Lung (tissue), 12 donors: Measurements from ENCODE around the gene ATP6V1G3. TPM values are rescaled to one million over a fixed set of nuclear protein-coding genes. Genes with fewer than 3 reads are reported as not detected.

Experiments used
- ATAC-seq: fragments of 200-7000 bp; cut with Tn5 transposase; one replicate; pipeline ENCODE4 v1.9.1; 2020; ENCODE audit warnings: moderate number of reproducible peaks; ENCODE audit not compliant: insufficient read depth, low FRiP score
- DNase-seq, 3 donors: peaks; one replicate each; pipeline ENCODE4 v3.0.0-alpha.2; 2013 to 2017
- H3K27ac ChIP-seq, 2 donors: one replicate each; pipeline ENCODE4 v1.5.1; 2013; ENCODE audit warnings: mild to moderate bottlenecking in 2 of 2, moderate library complexity in 2 of 2, control low read depth in 1 of 2, inconsistent platforms in 1 of 2, low read depth in 1 of 2, low read length in 1 of 2
- H3K27me3 ChIP-seq, 3 donors: one replicate each; pipeline ENCODE4 v1.5.1; 2013; ENCODE audit warnings: low read length in 2 of 3; ENCODE audit not compliant: control insufficient read depth in 3 of 3, insufficient read depth in 3 of 3
- H3K36me3 ChIP-seq, 4 donors: one replicate each; pipeline ENCODE4 v1.5.1; 2013; ENCODE audit warnings: low read length in 4 of 4, mild to moderate bottlenecking in 1 of 4, moderate library complexity in 1 of 4; ENCODE audit not compliant: control insufficient read depth in 4 of 4, insufficient read depth in 4 of 4
- H3K4me1 ChIP-seq, 5 donors: one replicate each; pipeline ENCODE4 v1.5.1; 2013; ENCODE audit warnings: low read length in 5 of 5, mild to moderate bottlenecking in 2 of 5, moderate library complexity in 1 of 5; ENCODE audit not compliant: control insufficient read depth in 5 of 5, insufficient read depth in 5 of 5
- H3K4me3 ChIP-seq: one replicate; pipeline ENCODE4 v1.5.1; 2013; ENCODE audit warnings: mild to moderate bottlenecking, control low read depth, moderate library complexity
- H3K9ac ChIP-seq, 2 donors: one replicate each; pipeline ENCODE4 v1.5.1; 2013; ENCODE audit warnings: low read length in 2 of 2, control low read depth in 1 of 2; ENCODE audit not compliant: insufficient read depth in 1 of 2
- H3K9me3 ChIP-seq, 4 donors: one replicate each; pipeline ENCODE4 v1.5.1; 2013; ENCODE audit warnings: low read length in 3 of 4, mild to moderate bottlenecking in 1 of 4, moderate library complexity in 1 of 4; ENCODE audit not compliant: control insufficient read depth in 4 of 4, insufficient read depth in 3 of 4
- WGBS, 2 donors: extraction: QIAGEN DNeasy Blood & Tissue Kit; methylation state at CpG; one replicate each; pipeline ENCODE4 v1.1.7; 2013; 5-methylcytosine and 5-hydroxymethylcytosine counted together
- polyA plus RNA-seq, 2 donors: library from polyadenylated mRNA; stranded (reverse); fragments of 200-250 nt; gene quantifications; one replicate each; pipeline ENCODE4 v1.2.1, GENCODE V29; 2013
- total RNA-seq, 2 donors: library from RNA; depleted of rRNA in 1 of 2; stranded (reverse); fragments of >200 nt in 1 of 2; gene quantifications; one replicate each; pipeline ENCODE4 v1.2.1, GENCODE V29; 2014 to 2021
- TF ChIP-seq, protein P1 (sequence below): IDR thresholded peaks from 2 replicates; pipeline ENCODE4 v1.5.1; 2012; ENCODE audit warnings: mild to moderate bottlenecking; ENCODE audit errors: control extremely low read depth, extremely low read depth
- donor health status: control.
- donor health status: control.
- donor health status: Bipolar disorder and iron deficiency.
- donor health status: healthy.
- donor health status: DM: yes; HTN: yes; CAD: no.

ATP6V1G3 gene
- total and polyA plus RNA-seq, 4 donors, result not detected

DNA sequence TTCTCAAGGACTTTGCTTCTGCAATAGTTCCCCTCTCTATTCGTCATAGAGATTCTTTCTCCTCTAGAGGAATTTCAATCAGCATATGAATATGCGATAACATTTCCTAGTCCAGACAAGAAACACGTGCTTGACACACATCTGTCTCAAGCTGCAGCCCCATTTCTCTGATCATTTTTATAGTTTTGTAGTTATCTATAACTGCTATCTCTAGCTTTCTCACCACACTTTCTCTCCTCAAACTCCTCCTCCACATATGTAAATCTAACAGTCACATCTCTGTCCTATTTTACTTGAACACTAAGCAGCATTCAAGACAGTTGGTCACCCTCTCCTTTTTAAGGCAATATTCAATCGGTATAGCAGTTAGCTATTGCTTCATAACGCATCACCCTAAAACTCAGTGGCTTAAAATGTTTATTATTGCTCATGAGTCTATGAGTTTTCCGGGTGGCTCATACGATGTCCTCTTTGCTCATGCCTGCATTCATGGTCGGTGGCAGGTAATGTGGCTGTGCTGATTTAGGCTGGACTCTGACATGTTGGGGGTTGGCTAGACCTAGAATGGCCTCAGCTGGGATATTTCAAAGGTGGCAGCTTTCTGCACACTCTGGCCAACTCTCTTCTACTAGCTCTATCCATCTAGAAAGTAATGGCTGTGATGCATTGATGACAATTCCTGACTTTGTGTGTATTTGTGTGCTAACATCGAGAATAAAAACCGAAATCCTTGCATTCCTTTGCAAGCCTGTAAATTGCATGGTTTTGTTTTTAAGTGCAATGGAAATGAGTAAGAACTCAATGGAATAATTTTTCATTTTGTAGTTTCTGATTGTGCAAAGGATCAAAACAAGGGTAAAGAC lies 20.6 kb downstream of the ATP6V1G3 start:
- no peaks in the 10 kb centered on the region for H3K27me3 ChIP-seq
- H3K4me1 ChIP-seq, result peaks cover 0 to 31% (median 2%) of the 10 kb centered on the region in 5 donors
- no peaks in the 10 kb centered on the region for H3K36me3 ChIP-seq
- TF ChIP-seq, protein P1, sequence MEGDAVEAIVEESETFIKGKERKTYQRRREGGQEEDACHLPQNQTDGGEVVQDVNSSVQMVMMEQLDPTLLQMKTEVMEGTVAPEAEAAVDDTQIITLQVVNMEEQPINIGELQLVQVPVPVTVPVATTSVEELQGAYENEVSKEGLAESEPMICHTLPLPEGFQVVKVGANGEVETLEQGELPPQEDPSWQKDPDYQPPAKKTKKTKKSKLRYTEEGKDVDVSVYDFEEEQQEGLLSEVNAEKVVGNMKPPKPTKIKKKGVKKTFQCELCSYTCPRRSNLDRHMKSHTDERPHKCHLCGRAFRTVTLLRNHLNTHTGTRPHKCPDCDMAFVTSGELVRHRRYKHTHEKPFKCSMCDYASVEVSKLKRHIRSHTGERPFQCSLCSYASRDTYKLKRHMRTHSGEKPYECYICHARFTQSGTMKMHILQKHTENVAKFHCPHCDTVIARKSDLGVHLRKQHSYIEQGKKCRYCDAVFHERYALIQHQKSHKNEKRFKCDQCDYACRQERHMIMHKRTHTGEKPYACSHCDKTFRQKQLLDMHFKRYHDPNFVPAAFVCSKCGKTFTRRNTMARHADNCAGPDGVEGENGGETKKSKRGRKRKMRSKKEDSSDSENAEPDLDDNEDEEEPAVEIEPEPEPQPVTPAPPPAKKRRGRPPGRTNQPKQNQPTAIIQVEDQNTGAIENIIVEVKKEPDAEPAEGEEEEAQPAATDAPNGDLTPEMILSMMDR, result no peak
- DNase-seq (no peak), ATAC-seq (no peak)
- H3K27ac ChIP-seq, result no peak overlapping the region
- no peak overlapping the region for H3K4me3 ChIP-seq
- WGBS, 2 donors, result 81 to 82% methylated on average over 10 of the region's 10 CpGs
- no peak overlapping the region for H3K9ac ChIP-seq
- H3K9me3 ChIP-seq, result no peaks in the 10 kb centered on the region

DNA sequence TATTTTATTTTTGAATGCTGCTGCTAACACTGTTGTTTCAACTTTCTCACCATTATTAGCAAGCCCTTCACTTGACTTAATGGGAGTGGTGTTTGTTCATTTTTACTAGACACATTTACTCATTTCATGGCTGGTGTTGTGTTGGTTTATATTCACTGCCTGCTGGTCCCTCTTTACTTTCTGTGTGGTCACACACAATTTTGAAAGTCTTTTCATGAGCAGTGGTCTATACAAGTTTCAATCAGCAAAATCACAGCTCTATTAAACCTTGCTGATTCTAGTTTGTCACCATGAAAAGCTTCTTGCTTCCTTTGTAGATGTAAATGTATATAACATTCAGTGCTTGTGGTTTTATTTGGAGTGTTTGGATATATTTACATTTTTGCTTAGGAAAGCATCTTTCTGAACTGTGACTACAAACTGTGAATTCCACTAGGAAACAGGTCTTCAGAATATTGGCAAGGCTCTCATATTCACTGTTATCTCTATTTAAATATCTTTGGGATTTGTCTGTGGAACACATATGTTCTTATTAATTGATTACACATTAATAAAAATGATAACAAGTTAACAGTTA lies 22.8 kb downstream of the ATP6V1G3 start:
- Histone ChIP-seq H3K9ac (no peak overlapping the region), H3K36me3 (no peaks in the 10 kb centered on the region), H3K4me1 (peaks cover 0 to 16% (median 2%) of the 10 kb centered on the region in 5 donors), H3K4me3 (no peak overlapping the region), H3K9me3 (no peaks in the 10 kb centered on the region), H3K27me3 (no peaks in the 10 kb centered on the region), H3K27ac (no peak overlapping the region)
- TF ChIP-seq, protein P1, result no peak
- DNase-seq, result peak in 2 of 3 donors; percentile 62 to 68
- no peak for ATAC-seq

DNA sequence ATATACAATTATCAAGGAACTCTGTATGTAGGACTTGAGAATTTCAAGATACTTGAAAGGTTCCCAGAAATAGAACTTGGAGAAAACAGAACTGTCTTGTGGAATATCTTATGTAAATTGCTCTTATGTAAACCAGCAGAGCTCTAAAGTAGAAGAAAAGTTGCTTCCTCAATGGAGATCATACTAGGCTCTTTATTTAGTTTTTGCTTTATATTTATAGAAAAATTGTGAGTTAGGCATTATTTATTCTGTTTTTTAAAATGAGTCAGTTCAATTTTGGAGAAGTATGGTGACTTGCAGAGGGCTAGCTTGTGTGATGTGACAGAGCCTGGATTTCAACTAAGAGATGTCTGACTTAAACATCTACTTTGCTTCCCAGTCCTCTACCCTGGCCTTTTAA lies 40.4 kb downstream of the ATP6V1G3 start:
- H3K9ac ChIP-seq, result no peak overlapping the region
- DNase-seq (no peak), ATAC-seq (no peak)
- H3K4me3 ChIP-seq, result no peak overlapping the region
- TF ChIP-seq, protein P1, result no peak
- no peaks in the 10 kb centered on the region for H3K27me3 ChIP-seq
- no peaks in the 10 kb centered on the region for H3K4me1 ChIP-seq
- no peaks in the 10 kb centered on the region for H3K36me3 ChIP-seq
- peaks cover 0 to 3% (median 0%) of the 10 kb centered on the region in 4 donors for H3K9me3 ChIP-seq
- H3K27ac ChIP-seq, result no peak overlapping the region
